ENCODE data around the gene DRAXIN.
A peak's percentile ranks its signal among the peaks of the same experiment; 100 is the strongest.

DRAXIN gene

DNA sequence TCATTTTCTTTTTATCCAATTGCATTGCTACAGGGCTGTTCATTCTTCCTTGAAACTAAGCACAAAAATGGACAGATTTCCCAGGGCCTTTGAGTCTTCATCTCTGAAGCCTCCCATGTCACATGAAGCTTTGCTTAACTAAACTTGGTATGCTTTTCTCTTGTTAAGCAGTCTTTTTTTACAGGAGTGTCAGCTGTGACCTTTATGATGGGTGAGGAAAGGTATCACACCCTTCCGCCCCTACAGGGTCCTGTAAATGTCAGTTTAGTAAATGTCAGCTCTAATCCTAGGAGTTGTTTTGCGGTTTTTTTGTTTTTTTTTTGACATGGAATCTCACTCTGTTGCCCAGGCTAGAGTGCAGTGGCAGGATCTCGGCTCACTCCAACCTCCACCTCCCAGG lies 41.8 kb downstream of the DRAXIN start:
- Mint-ChIP-seq H3K4me3 (peak overlapping the region in 1 of 3 experiments; percentile 31), H3K27ac (peak overlapping the region; percentile 42 to 68 (median 63)), H3K4me1 (peaks cover 41% of the 10 kb centered on the region), H3K27me3 (ENCODE audit: low read depth) (peaks cover 3% of the 10 kb centered on the region), H3K9me3 (no peaks in the 10 kb centered on the region), H3K36me3 (ENCODE audit: low read depth) (no peaks in the 10 kb centered on the region)
- TF ChIP-seq, protein P1, sequence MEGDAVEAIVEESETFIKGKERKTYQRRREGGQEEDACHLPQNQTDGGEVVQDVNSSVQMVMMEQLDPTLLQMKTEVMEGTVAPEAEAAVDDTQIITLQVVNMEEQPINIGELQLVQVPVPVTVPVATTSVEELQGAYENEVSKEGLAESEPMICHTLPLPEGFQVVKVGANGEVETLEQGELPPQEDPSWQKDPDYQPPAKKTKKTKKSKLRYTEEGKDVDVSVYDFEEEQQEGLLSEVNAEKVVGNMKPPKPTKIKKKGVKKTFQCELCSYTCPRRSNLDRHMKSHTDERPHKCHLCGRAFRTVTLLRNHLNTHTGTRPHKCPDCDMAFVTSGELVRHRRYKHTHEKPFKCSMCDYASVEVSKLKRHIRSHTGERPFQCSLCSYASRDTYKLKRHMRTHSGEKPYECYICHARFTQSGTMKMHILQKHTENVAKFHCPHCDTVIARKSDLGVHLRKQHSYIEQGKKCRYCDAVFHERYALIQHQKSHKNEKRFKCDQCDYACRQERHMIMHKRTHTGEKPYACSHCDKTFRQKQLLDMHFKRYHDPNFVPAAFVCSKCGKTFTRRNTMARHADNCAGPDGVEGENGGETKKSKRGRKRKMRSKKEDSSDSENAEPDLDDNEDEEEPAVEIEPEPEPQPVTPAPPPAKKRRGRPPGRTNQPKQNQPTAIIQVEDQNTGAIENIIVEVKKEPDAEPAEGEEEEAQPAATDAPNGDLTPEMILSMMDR (IDR thresholded peaks at IDR 0.05; ENCODE audit: unreplicated experiment in 3 of 3), result no peak

DNA sequence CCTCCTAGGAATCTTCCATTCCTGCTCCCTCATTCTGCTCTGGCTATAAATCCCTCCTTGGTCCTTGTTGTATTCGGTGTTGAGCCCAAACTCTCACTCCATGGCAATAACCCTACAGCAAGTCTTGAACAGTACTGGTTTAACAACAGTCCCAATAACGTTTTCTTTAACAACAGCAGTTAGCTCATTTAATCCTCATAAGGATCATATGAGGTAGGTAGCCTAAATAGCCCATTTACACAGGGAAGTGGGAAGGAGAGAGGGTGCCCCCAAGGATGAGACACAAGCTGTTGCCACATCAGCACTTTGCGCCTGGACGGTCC lies 44.0 kb downstream of the DRAXIN start:
- Mint-ChIP-seq H3K36me3 (ENCODE audit: low read depth) (no peaks in the 10 kb centered on the region), H3K27ac (peak overlapping the region; percentile 54 to 65 (median 61)), H3K4me1 (peaks cover 29% of the 10 kb centered on the region), H3K4me3 (peak overlapping the region; percentile 93 to 99 (median 95)), H3K9me3 (no peaks in the 10 kb centered on the region), H3K27me3 (ENCODE audit: low read depth) (no peaks in the 10 kb centered on the region)
- TF ChIP-seq, protein P1 (IDR thresholded peaks at IDR 0.05; ENCODE audit: unreplicated experiment in 3 of 3), result no peak

DNA sequence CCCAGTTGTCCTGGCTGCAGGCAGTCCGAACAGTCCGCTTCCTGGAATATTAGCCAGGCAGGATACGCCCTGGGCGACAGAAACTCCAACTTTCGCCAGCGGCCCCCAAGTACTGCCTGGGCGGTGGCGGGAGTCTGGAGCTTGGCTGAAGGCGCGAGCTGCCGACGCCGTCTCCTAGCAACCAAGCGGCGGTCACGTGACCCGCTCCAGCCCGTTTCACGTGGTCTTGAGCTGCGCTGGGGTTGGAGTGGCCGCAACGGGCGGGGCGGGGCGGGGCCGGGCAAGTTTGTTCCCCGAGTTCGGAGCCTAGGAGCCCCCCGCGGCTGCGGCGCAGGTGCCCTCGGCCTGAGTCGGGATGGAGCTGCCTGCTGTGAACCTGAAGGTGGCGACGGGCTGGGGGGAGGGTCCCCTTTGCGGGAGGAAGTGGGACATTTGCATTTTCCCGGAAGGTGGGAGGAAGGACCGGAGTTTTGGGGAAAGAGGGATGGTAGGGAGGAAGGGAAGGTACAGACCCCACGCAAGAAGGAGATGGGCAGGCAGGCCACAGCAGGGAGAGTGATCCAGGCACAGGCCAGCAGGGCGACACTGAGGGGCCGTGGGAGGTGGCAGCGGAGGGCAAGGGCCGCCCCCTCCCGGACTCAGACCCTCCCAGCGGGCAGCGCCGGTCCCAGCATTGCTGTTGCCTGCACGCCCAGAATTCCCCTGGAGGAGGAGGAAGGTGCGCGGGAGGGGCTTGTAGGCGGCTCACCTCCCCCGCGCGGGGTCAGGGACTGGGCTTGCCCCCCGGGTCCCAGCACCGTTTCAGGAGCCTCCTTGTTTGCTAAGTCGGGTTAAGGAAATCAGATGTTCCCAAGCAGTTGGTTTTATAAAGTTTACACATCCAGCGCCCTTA lies 44.6 kb downstream of the DRAXIN start, which contains the start of gene AGTRAP:
Gene AGTRAP, plus strand, starts transcription at position 283 of the 892 bp plus-strand sequence. Its CDS starts 73 bp downstream, at position 356.
- TF ChIP-seq, protein P1 (IDR thresholded peaks at IDR 0.05; ENCODE audit: unreplicated experiment in 3 of 3), result no peak
- H3K27ac Mint-ChIP-seq, result peak within 1 kb of the TSS; percentile 61 to 79 (median 71)
- no peaks in the 10 kb centered on the region for H3K36me3 Mint-ChIP-seq (ENCODE audit: low read depth)
- H3K4me3 Mint-ChIP-seq, result peak within 1 kb of the TSS; percentile 93 to 99 (median 95)
- H3K27me3 Mint-ChIP-seq (ENCODE audit: low read depth), result no peaks in the 10 kb centered on the region
- peaks cover 27% of the 10 kb centered on the region for H3K4me1 Mint-ChIP-seq
- no peaks in the 10 kb centered on the region for H3K9me3 Mint-ChIP-seq

DNA sequence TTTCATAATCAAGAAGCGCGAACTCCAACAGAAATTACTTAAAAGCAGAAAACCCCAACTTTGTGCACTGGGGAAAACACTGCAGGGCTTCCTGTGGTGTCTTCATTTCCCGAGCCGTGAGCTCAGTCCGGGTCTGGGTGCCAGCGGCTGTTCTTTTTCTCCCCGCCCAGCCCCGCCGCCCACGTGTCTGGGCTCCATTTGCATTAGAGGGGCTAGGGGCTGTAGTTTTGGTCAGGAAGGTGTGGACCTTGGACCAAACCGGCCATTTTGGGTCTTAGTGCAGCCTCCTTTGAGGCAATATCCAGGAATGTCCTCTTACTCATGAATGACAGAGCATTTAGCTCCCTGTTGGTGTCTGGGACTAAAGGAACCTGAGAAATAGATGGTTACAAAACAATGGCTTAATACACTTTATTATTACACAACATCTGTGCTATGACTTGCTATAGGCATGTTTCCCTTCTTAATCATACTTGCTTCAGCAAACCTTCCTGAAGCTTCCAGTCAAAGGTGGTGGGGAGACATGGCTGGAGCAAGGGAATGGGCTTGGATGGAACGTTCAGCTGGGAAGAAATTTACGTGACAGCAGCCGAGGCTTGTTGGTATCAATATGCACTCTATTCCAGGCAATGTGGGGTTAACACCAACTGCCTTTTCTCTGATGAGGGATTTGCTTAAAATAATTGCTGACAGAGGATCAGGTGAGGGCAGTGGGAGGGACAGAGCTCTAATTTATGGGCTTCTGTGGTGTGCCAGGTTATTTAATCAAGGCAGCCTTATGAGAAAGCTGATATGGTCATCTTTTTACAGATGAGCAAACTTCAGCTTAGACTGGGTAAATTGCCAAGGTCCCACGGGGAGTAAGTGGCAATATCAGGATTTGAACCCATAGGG lies 45.5 kb downstream of the DRAXIN start:
- H3K9me3 Mint-ChIP-seq, result no peaks in the 10 kb centered on the region
- no peaks in the 10 kb centered on the region for H3K36me3 Mint-ChIP-seq (ENCODE audit: low read depth)
- TF ChIP-seq, protein P1 (IDR thresholded peaks at IDR 0.05; ENCODE audit: unreplicated experiment in 3 of 3), result no peak
- H3K4me3 Mint-ChIP-seq, result peak overlapping the region; percentile 93 to 99 (median 95)
- no peaks in the 10 kb centered on the region for H3K27me3 Mint-ChIP-seq (ENCODE audit: low read depth)
- H3K4me1 Mint-ChIP-seq, result peaks cover 18% of the 10 kb centered on the region
- peak overlapping the region; percentile 61 to 79 (median 71) for H3K27ac Mint-ChIP-seq

DNA sequence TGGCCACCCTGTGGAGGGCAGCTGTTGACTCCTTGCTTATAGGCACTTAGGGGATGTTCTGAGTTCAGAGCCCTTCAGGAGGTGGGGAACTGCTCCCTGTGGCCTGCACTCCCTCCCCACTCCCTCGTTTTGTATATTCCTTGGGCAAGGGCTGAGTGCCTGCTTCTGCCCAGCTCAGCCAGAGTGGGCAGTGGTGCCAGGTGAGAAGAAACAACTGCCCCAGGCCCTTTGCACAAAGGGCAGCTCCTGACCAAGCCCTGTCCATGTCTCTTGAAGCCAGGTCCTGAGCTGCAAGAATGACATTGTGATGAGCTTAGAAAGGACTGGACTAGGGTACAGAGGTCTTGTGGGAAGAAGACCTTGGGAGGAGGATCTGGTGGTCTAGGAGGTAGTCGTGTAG lies 46.6 kb downstream of the DRAXIN start:
- Mint-ChIP-seq H3K4me3 (peak overlapping the region; percentile 22 to 55 (median 50)), H3K27ac (no peak overlapping the region), H3K9me3 (no peaks in the 10 kb centered on the region), H3K36me3 (ENCODE audit: low read depth) (no peaks in the 10 kb centered on the region), H3K4me1 (peaks cover 14% of the 10 kb centered on the region), H3K27me3 (ENCODE audit: low read depth) (no peaks in the 10 kb centered on the region)
- TF ChIP-seq, protein P1 (IDR thresholded peaks at IDR 0.05; ENCODE audit: unreplicated experiment in 3 of 3), result no peak
